Vagina (tissue), 2 donors: Measurements from ENCODE around the gene BECN2. TPM values are rescaled to one million over a fixed set of nuclear protein-coding genes. Genes with fewer than 3 reads are reported as not detected.

Experiments used
- DNase-seq, 2 donors: peaks; one replicate each; pipeline ENCODE4 v3.0.0-alpha.2; 2017; ENCODE audit errors: extremely low spot score in 2 of 2
- H3K27ac ChIP-seq: fragments of 200-600 bp; sonication (generic); one replicate; pipeline ENCODE4 v1.5.1; 2019
- H3K27me3 ChIP-seq: fragments of 200-600 bp; sonication (generic); one replicate; pipeline ENCODE4 v1.5.1; 2019
- H3K36me3 ChIP-seq, 2 donors: fragments of 200-600 bp; sonication (generic); one replicate each; pipeline ENCODE4 v1.5.1; 2017 to 2019
- H3K4me1 ChIP-seq: fragments of 200-600 bp; sonication (generic); one replicate; pipeline ENCODE4 v1.5.1; 2019
- H3K4me3 ChIP-seq, 2 donors: fragments of 200-600 bp; sonication (generic); 1 replicate in 1 of 2; 2 replicates in 1 of 2; pipeline ENCODE4 v1.5.1; 2016 to 2019
- H3K9me3 ChIP-seq: fragments of 200-600 bp; sonication (generic); one replicate; pipeline ENCODE4 v1.5.1; 2019
- POLR2A ChIP-seq, 2 donors: fragments of 450-650 bp; IDR thresholded peaks; one replicate each; pipeline ENCODE4 v1.6.1; 2017; ENCODE audit warnings: antibody characterized with exemption in 2 of 2, mild to moderate bottlenecking in 2 of 2, moderate library complexity in 2 of 2
- POLR2AphosphoS5 ChIP-seq, 2 donors: sonication (generic); formaldehyde crosslinking; IDR thresholded peaks; one replicate each; pipeline ENCODE4 v1.9.0; 2017; ENCODE audit warnings: antibody characterized with exemption in 2 of 2, mild to moderate bottlenecking in 2 of 2, low read depth in 1 of 2; ENCODE audit not compliant: insufficient read depth in 1 of 2
- intact Hi-C: fragments of 100-400 bp; cut with DNase I; formaldehyde crosslinking; loops from one replicate; pipeline ENCODE4 v1.15.1; 2023
- total RNA-seq: library from RNA; depleted of rRNA; stranded (reverse); fragments of >200 nt; gene quantifications from one replicate; pipeline ENCODE4 v1.2.3, GENCODE V29; 2016
- TF ChIP-seq, protein P1 (sequence below), 3 experiments: fragments of 450-650 bp in 2 of 3; fragments of 200-600 bp in 1 of 3; sonication (generic) in 1 of 3; IDR thresholded peaks; one replicate each; pipeline ENCODE4 v1.5.1; 2017 to 2019; ENCODE audit warnings: antibody characterized with exemption in 3 of 3, mild to moderate bottlenecking in 2 of 3, moderate library complexity in 2 of 3

The BECN2 gene
- total RNA-seq, 1 donor from 2014 or later = not detected

DNA sequence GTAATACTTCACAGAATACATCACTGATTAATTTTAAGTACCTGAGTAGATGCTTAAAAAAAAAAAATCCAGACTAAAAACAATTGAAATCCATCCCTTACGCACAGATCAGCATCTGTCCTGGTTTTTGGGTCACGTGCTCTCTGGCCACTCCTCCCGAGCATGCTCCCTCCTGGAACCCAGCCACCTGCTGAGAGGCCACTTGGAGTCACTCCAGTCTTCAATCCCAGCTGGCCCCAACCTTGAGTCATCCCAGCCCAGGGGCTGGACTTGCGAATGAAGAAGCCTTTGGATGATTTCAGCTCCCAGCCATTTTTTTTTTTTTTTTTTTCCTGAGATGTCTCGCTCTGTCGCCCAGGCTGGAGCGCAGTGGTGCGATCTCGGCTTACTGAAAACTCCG, 32.5 kb downstream of the BECN2 start:
- peaks cover 12% of the 10 kb centered on the region for H3K4me1 ChIP-seq
- no peak overlapping the region for H3K4me3 ChIP-seq
- peak in 1 of 2 donors; percentile 93 for DNase-seq
- no peaks in the 10 kb centered on the region for H3K9me3 ChIP-seq
- intact Hi-C loops = no loop called here
- no peaks in the 10 kb centered on the region for H3K36me3 ChIP-seq
- no peak overlapping the region for H3K27ac ChIP-seq
- H3K27me3 ChIP-seq = no peaks in the 10 kb centered on the region
- TF ChIP-seq, protein P1, sequence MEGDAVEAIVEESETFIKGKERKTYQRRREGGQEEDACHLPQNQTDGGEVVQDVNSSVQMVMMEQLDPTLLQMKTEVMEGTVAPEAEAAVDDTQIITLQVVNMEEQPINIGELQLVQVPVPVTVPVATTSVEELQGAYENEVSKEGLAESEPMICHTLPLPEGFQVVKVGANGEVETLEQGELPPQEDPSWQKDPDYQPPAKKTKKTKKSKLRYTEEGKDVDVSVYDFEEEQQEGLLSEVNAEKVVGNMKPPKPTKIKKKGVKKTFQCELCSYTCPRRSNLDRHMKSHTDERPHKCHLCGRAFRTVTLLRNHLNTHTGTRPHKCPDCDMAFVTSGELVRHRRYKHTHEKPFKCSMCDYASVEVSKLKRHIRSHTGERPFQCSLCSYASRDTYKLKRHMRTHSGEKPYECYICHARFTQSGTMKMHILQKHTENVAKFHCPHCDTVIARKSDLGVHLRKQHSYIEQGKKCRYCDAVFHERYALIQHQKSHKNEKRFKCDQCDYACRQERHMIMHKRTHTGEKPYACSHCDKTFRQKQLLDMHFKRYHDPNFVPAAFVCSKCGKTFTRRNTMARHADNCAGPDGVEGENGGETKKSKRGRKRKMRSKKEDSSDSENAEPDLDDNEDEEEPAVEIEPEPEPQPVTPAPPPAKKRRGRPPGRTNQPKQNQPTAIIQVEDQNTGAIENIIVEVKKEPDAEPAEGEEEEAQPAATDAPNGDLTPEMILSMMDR (IDR thresholded peaks at IDR 0.05) = no peak
- TF ChIP-seq POLR2AphosphoS5 (IDR thresholded peaks at IDR 0.05; ENCODE audit: insufficient read depth in 1 of 2, low read depth in 1 of 2) = peak in 1 of 2 donors; percentile 19

DNA sequence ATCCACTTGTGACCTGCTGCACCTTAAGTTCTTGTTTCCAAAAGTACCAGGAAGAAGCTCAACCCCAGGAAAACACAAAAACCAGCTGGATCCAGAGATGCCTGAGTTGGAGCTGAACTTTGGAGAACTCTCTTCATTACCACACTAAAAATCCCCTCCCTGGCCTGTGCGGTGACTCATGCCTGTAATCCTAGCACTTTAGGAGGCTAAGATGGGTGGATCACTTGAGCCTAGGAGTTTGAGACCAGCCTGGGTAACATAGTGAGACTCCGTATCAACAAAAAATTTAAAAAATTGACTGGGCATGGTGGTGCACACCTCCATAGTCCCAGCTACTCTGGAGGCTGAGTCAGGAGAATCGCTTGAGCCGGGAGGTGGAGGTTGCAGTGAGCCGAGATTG, 35.2 kb downstream of the BECN2 start:
- Histone ChIP-seq H3K36me3 (no peaks in the 10 kb centered on the region), H3K4me3 (no peak overlapping the region), H3K9me3 (no peaks in the 10 kb centered on the region), H3K27me3 (no peaks in the 10 kb centered on the region), H3K27ac (no peak overlapping the region), H3K4me1 (peaks cover 12% of the 10 kb centered on the region)
- DNase-seq = no peak
- TF ChIP-seq, protein P1 (IDR thresholded peaks at IDR 0.05) = no peak
- TF ChIP-seq POLR2A (IDR thresholded peaks at IDR 0.05) = no peak
- no peak for TF ChIP-seq POLR2AphosphoS5 (IDR thresholded peaks at IDR 0.05; ENCODE audit: insufficient read depth in 1 of 2, low read depth in 1 of 2)
- intact Hi-C loops = no loop called here

DNA sequence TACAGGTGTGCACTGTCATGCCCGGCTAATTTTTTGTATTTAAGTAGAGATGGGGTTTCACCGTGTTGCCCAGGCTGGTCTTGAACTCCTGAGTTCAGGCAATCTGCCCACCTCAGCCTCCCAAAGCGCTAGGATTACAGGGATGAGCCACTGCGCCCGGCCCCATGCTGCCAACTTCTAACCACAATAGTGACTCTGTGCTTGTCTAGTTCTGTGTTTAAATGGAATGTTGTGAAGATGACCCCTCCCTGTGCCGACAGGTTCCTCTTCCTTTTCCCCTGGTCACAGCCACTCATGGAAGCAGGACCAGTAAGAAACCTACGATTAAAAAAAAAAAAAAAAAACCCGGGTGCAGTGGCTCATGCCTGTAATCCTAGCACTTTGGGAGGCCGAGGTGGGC, 36.6 kb downstream of the BECN2 start:
- Histone ChIP-seq H3K36me3 (no peaks in the 10 kb centered on the region), H3K27ac (no peak overlapping the region), H3K9me3 (no peaks in the 10 kb centered on the region), H3K27me3 (no peaks in the 10 kb centered on the region), H3K4me1 (peaks cover 3% of the 10 kb centered on the region), H3K4me3 (no peak overlapping the region)
- intact Hi-C loops = no loop called here
- TF ChIP-seq POLR2A (IDR thresholded peaks at IDR 0.05) (no peak), POLR2AphosphoS5 (IDR thresholded peaks at IDR 0.05; ENCODE audit: insufficient read depth in 1 of 2, low read depth in 1 of 2) (no peak)
- TF ChIP-seq, protein P1 (IDR thresholded peaks at IDR 0.05) = no peak
- no peak for DNase-seq

DNA sequence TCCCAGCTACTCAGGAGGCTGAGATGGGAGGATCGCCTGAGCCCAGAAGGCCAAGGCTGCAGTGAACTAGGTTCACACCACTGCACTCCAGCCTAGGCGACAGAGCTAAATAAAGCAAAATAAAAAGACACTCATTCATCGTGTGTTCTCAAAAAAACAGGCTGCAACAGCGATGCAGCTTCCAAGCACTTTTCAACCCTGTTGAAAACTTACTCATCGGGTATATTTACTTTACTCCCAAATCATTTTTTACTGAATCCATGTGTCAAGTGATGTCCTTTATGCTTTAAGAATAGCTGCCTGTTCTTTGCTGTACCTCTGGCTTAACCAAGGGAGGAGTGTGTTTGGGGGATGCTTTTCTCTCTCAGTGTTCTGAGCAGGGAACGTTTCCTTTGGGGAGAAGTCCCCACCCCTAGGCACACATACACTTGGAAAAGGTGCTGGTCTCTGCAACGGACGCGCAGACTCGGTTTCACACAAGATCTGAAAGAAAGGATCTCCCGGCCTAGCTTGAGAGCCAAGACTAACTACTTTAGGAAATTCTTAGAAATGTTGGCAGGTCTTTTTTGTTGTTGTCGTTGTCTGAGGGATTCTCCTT, 39.9 kb downstream of the BECN2 start:
- intact Hi-C loops = no loop called here
- DNase-seq = no peak

DNA sequence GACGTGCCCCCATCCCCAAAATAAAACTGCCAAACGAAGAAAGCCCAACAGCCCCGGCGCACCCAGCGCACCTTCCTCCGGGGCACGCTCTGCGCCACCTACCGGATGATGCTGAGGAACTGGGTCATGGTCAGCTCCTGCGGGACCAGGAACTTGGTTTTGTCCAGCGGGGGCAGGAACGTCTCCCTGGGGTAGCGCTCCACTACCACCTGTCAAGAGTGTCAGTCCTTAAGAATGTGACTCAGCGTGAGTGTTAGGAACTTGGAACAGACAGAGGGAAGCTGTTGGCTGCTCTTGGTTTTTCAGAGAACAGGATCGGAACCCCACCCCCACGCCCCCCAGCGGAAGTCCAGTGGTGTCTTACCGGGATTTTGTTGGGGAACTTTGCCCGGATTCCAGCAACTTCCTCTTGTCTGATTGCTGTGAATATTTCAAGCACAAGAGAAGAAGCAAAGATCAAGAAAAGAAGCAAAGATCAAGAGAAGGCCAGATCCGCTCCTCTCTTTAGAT, 40.9 kb downstream of the BECN2 start:
- Histone ChIP-seq H3K4me3 (peak overlapping the region; percentile 21 to 34), H3K9me3 (no peaks in the 10 kb centered on the region), H3K27ac (no peak overlapping the region), H3K36me3 (no peaks in the 10 kb centered on the region), H3K4me1 (no peaks in the 10 kb centered on the region), H3K27me3 (no peaks in the 10 kb centered on the region)
- TF ChIP-seq, protein P1 (IDR thresholded peaks at IDR 0.05) = peak in 2 of 3 experiments; percentile 24 to 50
- TF ChIP-seq POLR2A (IDR thresholded peaks at IDR 0.05) (no peak), POLR2AphosphoS5 (IDR thresholded peaks at IDR 0.05; ENCODE audit: insufficient read depth in 1 of 2, low read depth in 1 of 2) (peak in 1 of 2 donors; percentile 34)
- intact Hi-C loops = no loop called here
- no peak for DNase-seq

More for the DNA sequence above, 39.9 kb downstream of the BECN2 start:
- no peak overlapping the region for H3K27ac ChIP-seq
- no peak overlapping the region for H3K4me3 ChIP-seq
- no peaks in the 10 kb centered on the region for H3K27me3 ChIP-seq
- H3K36me3 ChIP-seq = no peaks in the 10 kb centered on the region
- TF ChIP-seq, protein P1 (IDR thresholded peaks at IDR 0.05) = no peak
- no peak for TF ChIP-seq POLR2A (IDR thresholded peaks at IDR 0.05)
- TF ChIP-seq POLR2AphosphoS5 (IDR thresholded peaks at IDR 0.05; ENCODE audit: insufficient read depth in 1 of 2, low read depth in 1 of 2) = no peak
- no peaks in the 10 kb centered on the region for H3K4me1 ChIP-seq
- H3K9me3 ChIP-seq = no peaks in the 10 kb centered on the region
